ENCODE results near the gene NEK2.

Gene NEK2

DNA sequence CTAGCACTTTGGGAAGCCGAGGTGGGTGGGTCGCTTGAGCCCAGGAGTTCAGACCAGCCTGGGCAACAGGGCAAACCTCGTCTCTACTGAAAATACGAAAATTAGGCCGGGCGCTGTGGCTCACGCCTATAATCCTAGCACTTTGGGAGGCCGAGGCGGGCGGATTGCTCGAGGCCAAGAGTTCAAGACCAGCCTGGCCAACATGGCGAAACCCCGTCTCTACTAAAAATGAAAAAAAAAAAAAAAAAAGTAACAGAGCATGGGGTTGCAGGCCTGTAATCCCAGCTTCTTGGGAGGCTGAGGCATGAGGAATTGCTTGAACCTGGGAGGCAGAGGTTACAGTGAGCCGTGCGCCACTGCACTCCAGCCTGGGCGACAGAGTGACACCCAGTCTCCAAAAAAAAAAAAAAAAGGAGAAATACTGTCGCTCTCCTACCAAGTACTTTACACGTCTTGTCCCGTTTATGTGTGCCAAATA lies 724 bp upstream of the NEK2 start:
- H3K4me1 ChIP-seq (ENCODE audit: control insufficient read depth, insufficient read depth, low read length) = peaks cover 7% of the 10 kb centered on the region
- H3K27ac ChIP-seq (ENCODE audit: low read depth, low read length) = peak overlapping the region; percentile 72
- peak overlapping the region; percentile 83 for H3K4me3 ChIP-seq (ENCODE audit: low read depth, low read length)
- no peak overlapping the region for H3K9ac ChIP-seq (ENCODE audit: low read depth, low read length)
- H3K9me3 ChIP-seq (ENCODE audit: control insufficient read depth, insufficient read depth, low read length) = no peaks in the 10 kb centered on the region
- H3K27me3 ChIP-seq (ENCODE audit: control insufficient read depth, insufficient read depth, low read length) = no peaks in the 10 kb centered on the region
- H3K36me3 ChIP-seq (ENCODE audit: control insufficient read depth, insufficient read depth, low read length) = peaks cover 18% of the 10 kb centered on the region

GRCh38 chr1:211667065-211667617 lies 8.3 kb downstream of the NEK2 start:
- H3K27ac ChIP-seq (ENCODE audit: low read depth, low read length) = peak overlapping the region; percentile 51
- no peaks in the 10 kb centered on the region for H3K27me3 ChIP-seq (ENCODE audit: control insufficient read depth, insufficient read depth, low read length)
- H3K4me1 ChIP-seq (ENCODE audit: control insufficient read depth, insufficient read depth, low read length) = no peaks in the 10 kb centered on the region
- no peaks in the 10 kb centered on the region for H3K9me3 ChIP-seq (ENCODE audit: control insufficient read depth, insufficient read depth, low read length)
- peaks cover 81% of the 10 kb centered on the region for H3K36me3 ChIP-seq (ENCODE audit: control insufficient read depth, insufficient read depth, low read length)
- no peak overlapping the region for H3K4me3 ChIP-seq (ENCODE audit: low read depth, low read length)
- H3K9ac ChIP-seq (ENCODE audit: low read depth, low read length) = no peak overlapping the region

GRCh38 chr1:211660718-211661222 lies 14.7 kb downstream of the NEK2 start:
- Histone ChIP-seq H3K27me3 (ENCODE audit: control insufficient read depth, insufficient read depth, low read length) (no peaks in the 10 kb centered on the region), H3K9me3 (ENCODE audit: control insufficient read depth, insufficient read depth, low read length) (no peaks in the 10 kb centered on the region), H3K9ac (ENCODE audit: low read depth, low read length) (no peak overlapping the region), H3K4me3 (ENCODE audit: low read depth, low read length) (no peak overlapping the region), H3K27ac (ENCODE audit: low read depth, low read length) (no peak overlapping the region), H3K36me3 (ENCODE audit: control insufficient read depth, insufficient read depth, low read length) (peaks cover 26% of the 10 kb centered on the region), H3K4me1 (ENCODE audit: control insufficient read depth, insufficient read depth, low read length) (no peaks in the 10 kb centered on the region)

- Histone ChIP-seq H3K27ac (ENCODE audit: low read depth, low read length) (no peak overlapping the region), H3K9me3 (ENCODE audit: control insufficient read depth, insufficient read depth, low read length) (no peaks in the 10 kb centered on the region), H3K9ac (ENCODE audit: low read depth, low read length) (no peak overlapping the region), H3K4me3 (ENCODE audit: low read depth, low read length) (no peak overlapping the region), H3K4me1 (ENCODE audit: control insufficient read depth, insufficient read depth, low read length) (peaks cover 5% of the 10 kb centered on the region; the same call in 1 of the 2 replicates), H3K36me3 (ENCODE audit: control insufficient read depth, insufficient read depth, low read length) (no peaks in the 10 kb centered on the region), H3K27me3 (ENCODE audit: control insufficient read depth, insufficient read depth, low read length) (no peaks in the 10 kb centered on the region)
Measured at GRCh38 chr1:211656728-211657127, 18.7 kb downstream of the NEK2 start.

GRCh38 chr1:211654838-211655787 lies 20.3 kb downstream of the NEK2 start:
- H3K4me3 ChIP-seq (ENCODE audit: low read depth, low read length) = no peak overlapping the region
- no peaks in the 10 kb centered on the region for H3K36me3 ChIP-seq (ENCODE audit: control insufficient read depth, insufficient read depth, low read length)
- H3K27ac ChIP-seq (ENCODE audit: low read depth, low read length) = no peak overlapping the region
- no peaks in the 10 kb centered on the region for H3K27me3 ChIP-seq (ENCODE audit: control insufficient read depth, insufficient read depth, low read length)
- H3K4me1 ChIP-seq (ENCODE audit: control insufficient read depth, insufficient read depth, low read length) = peaks cover 5% of the 10 kb centered on the region; the same call in 1 of the 2 replicates
- H3K9me3 ChIP-seq (ENCODE audit: control insufficient read depth, insufficient read depth, low read length) = no peaks in the 10 kb centered on the region
- H3K9ac ChIP-seq (ENCODE audit: low read depth, low read length) = no peak overlapping the region

DNA sequence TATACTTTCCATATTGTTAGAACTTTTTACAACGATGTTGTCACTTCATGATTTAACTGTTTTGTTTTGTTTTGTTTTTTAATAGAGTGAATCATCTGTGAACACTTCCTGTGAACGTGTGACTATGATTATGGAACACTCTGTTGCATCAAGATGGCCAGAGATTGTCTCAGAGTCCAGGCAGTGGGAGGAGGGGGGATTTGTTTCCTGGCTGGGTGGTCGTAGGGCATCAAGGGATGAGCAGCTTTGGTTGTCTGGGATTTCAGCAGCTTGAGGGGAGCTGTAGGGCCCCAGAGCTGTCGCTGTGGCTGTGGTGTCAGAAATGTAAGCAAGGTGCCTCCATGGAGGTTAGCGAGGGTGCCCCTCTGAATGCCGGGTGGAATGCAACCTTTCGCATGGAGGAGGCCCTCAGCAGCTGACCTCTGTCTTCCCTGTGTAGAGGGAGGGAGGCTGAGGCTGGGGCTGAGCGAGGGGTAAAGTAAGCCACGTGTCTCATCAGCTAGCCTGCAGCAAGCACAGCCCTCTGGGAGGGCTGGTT lies 21.4 kb downstream of the NEK2 start:
- H3K27ac ChIP-seq (ENCODE audit: low read depth, low read length) = no peak overlapping the region
- no peaks in the 10 kb centered on the region for H3K36me3 ChIP-seq (ENCODE audit: control insufficient read depth, insufficient read depth, low read length)
- peaks cover 5% of the 10 kb centered on the region; the same call in 1 of the 2 replicates for H3K4me1 ChIP-seq (ENCODE audit: control insufficient read depth, insufficient read depth, low read length)
- H3K9ac ChIP-seq (ENCODE audit: low read depth, low read length) = no peak overlapping the region
- no peaks in the 10 kb centered on the region for H3K9me3 ChIP-seq (ENCODE audit: control insufficient read depth, insufficient read depth, low read length)
- no peak overlapping the region for H3K4me3 ChIP-seq (ENCODE audit: low read depth, low read length)
- H3K27me3 ChIP-seq (ENCODE audit: control insufficient read depth, insufficient read depth, low read length) = no peaks in the 10 kb centered on the region

DNA sequence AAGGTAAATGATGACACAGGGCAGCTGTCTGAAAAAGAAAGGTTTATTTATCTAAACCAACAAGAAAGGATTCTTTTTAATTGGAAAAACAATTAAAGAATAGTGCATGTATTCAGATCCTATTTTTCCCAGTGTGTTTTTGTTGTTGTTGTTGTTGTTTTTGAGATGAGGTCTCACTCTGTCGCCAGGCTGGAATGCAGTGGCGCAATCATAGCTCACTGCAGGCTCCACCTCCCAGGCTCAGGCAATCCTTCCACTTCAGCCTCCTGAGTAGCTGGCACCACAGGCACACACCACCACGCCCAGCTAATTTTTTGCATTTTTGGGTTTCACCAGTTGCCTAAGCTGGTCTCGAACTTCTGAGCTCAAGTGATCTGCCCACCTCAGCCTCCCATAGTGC lies 22.1 kb downstream of the NEK2 start:
- peaks cover 5% of the 10 kb centered on the region; the same call in 1 of the 2 replicates for H3K4me1 ChIP-seq (ENCODE audit: control insufficient read depth, insufficient read depth, low read length)
- H3K27ac ChIP-seq (ENCODE audit: low read depth, low read length) = no peak overlapping the region
- H3K9ac ChIP-seq (ENCODE audit: low read depth, low read length) = no peak overlapping the region
- no peak overlapping the region for H3K4me3 ChIP-seq (ENCODE audit: low read depth, low read length)
- H3K27me3 ChIP-seq (ENCODE audit: control insufficient read depth, insufficient read depth, low read length) = no peaks in the 10 kb centered on the region
- H3K9me3 ChIP-seq (ENCODE audit: control insufficient read depth, insufficient read depth, low read length) = no peaks in the 10 kb centered on the region
- no peaks in the 10 kb centered on the region for H3K36me3 ChIP-seq (ENCODE audit: control insufficient read depth, insufficient read depth, low read length)

DNA sequence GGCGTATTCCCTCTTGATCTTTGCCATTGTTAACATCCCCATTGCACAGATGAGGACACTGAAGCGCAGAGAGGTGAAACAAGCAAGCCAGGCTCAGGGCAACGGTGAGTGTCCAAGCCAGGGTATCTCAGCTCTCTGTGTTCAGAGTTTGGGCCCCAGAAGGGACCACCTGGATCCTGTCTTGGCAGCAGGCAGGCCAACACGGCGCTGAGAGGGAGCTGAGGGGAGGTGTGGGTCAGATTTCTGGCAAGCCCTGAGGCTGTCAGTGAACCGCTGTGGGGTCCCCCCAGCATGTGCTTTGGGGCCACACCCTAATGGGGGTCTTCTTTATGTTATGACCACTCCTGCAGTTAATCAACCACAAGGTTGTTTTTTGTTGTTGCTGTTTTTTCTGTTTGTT lies 23.1 kb downstream of the NEK2 start:
- Histone ChIP-seq H3K36me3 (ENCODE audit: control insufficient read depth, insufficient read depth, low read length) (no peaks in the 10 kb centered on the region), H3K4me3 (ENCODE audit: low read depth, low read length) (no peak overlapping the region), H3K9me3 (ENCODE audit: control insufficient read depth, insufficient read depth, low read length) (no peaks in the 10 kb centered on the region), H3K27ac (ENCODE audit: low read depth, low read length) (no peak overlapping the region), H3K4me1 (ENCODE audit: control insufficient read depth, insufficient read depth, low read length) (peaks cover 5% of the 10 kb centered on the region; the same call in 1 of the 2 replicates), H3K9ac (ENCODE audit: low read depth, low read length) (no peak overlapping the region), H3K27me3 (ENCODE audit: control insufficient read depth, insufficient read depth, low read length) (no peaks in the 10 kb centered on the region)

GRCh38 chr1:211650904-211651303 lies 24.5 kb downstream of the NEK2 start:
- H3K4me3 ChIP-seq (ENCODE audit: low read depth, low read length) = no peak overlapping the region
- no peaks in the 10 kb centered on the region for H3K27me3 ChIP-seq (ENCODE audit: control insufficient read depth, insufficient read depth, low read length)
- H3K36me3 ChIP-seq (ENCODE audit: control insufficient read depth, insufficient read depth, low read length) = no peaks in the 10 kb centered on the region

GRCh38 chr1:211648980-211649934 lies 26.2 kb downstream of the NEK2 start:
- Histone ChIP-seq H3K9ac (ENCODE audit: low read depth, low read length) (no peak overlapping the region), H3K4me3 (ENCODE audit: low read depth, low read length) (no peak overlapping the region), H3K27me3 (ENCODE audit: control insufficient read depth, insufficient read depth, low read length) (no peaks in the 10 kb centered on the region), H3K9me3 (ENCODE audit: control insufficient read depth, insufficient read depth, low read length) (no peaks in the 10 kb centered on the region), H3K36me3 (ENCODE audit: control insufficient read depth, insufficient read depth, low read length) (no peaks in the 10 kb centered on the region), H3K27ac (ENCODE audit: low read depth, low read length) (no peak overlapping the region), H3K4me1 (ENCODE audit: control insufficient read depth, insufficient read depth, low read length) (no peaks in the 10 kb centered on the region)

More at GRCh38 chr1:211650904-211651303, 24.5 kb downstream of the NEK2 start:
- no peaks in the 10 kb centered on the region for H3K9me3 ChIP-seq (ENCODE audit: control insufficient read depth, insufficient read depth, low read length)
- H3K27ac ChIP-seq (ENCODE audit: low read depth, low read length) = no peak overlapping the region
- H3K4me1 ChIP-seq (ENCODE audit: control insufficient read depth, insufficient read depth, low read length) = peaks cover 5% of the 10 kb centered on the region; the same call in 1 of the 2 replicates
- H3K9ac ChIP-seq (ENCODE audit: low read depth, low read length) = no peak overlapping the region
